Gastrocnemius medialis (tissue), 4 donors: ENCODE measurements around the gene SMAD9.

Experiments
- CTCF ChIP-seq, 5 experiments: fragments of 450-650 bp in 3 of 5; fragments of 200-600 bp in 2 of 5; sonication (generic) in 2 of 5; IDR thresholded peaks in 4 of 5; conservative IDR thresholded peaks in 1 of 5; 1 replicate in 4 of 5; 2 replicates in 1 of 5; pipeline ENCODE4 v1.5.1; 2016 to 2019; ENCODE audit warnings: antibody characterized with exemption in 5 of 5, mild to moderate bottlenecking in 3 of 5, moderate library complexity in 3 of 5
- POLR2A ChIP-seq, 2 donors: fragments of 450-650 bp; IDR thresholded peaks; one replicate each; pipeline ENCODE4 v1.6.1; 2017; ENCODE audit warnings: antibody characterized with exemption in 2 of 2, mild to moderate bottlenecking in 2 of 2, moderate library complexity in 2 of 2

GRCh38 chr13:36815062-36815461 is 105.0 kb downstream of the SMAD9 start:
- TF ChIP-seq POLR2A (IDR thresholded peaks at IDR 0.05), result no peak
- TF ChIP-seq CTCF (IDR thresholded peaks at IDR 0.05 in 4 of 5, conservative IDR thresholded peaks at IDR 0.05 in 1 of 5), result no peak
